H1 (cell line): ENCODE measurements around the gene SLIT3. TPM values are rescaled to one million over a fixed set of nuclear protein-coding genes. Genes with fewer than 3 reads are reported as not detected.

Experiments used
- BACH1 ChIP-seq: IDR thresholded peaks from 2 replicates; pipeline ENCODE4 v1.6.1; 2012; ENCODE audit warnings: low read length, improper control_type of control experiment
- CHD1 ChIP-seq: IDR thresholded peaks from 2 replicates; pipeline ENCODE4 v1.6.1; 2012; ENCODE audit warnings: low read depth, low read length, improper control_type of control experiment
- POLR2AphosphoS5 ChIP-seq: IDR thresholded peaks from 2 replicates; pipeline ENCODE4 v1.6.1; 2011; ENCODE audit warnings: low read depth, low read length
- POU5F1 ChIP-seq: IDR thresholded peaks from 2 replicates; pipeline ENCODE4 v1.6.1; 2011; ENCODE audit warnings: low read depth, mild to moderate bottlenecking, low read length, moderate library complexity
- RXRA ChIP-seq: IDR thresholded peaks from 2 replicates; pipeline ENCODE4 v1.6.1; 2011; ENCODE audit warnings: low read depth, mild to moderate bottlenecking, low read length, moderate library complexity; ENCODE audit not compliant: insufficient read depth
- SP4 ChIP-seq: IDR thresholded peaks from 2 replicates; pipeline ENCODE4 v1.6.1; 2012; ENCODE audit warnings: low read length, inconsistent platforms
- polyA plus RNA-seq, 7 experiments: library from polyadenylated mRNA; depleted of rRNA in 3 of 7; stranded (reverse) in 5 of 7; unstranded in 2 of 7; fragments of >200 nt in 5 of 7; fragments of 200-250 nt in 2 of 7; gene quantifications; 1 replicate in 5 of 7; 2 replicates in 1 of 7; 4 replicates in 1 of 7; pipeline versions ENCODE4 v1.2.1 to v1.2.3, GENCODE V29; 2011 to 2013; ENCODE audit warnings: missing spikeins in 2 of 7, mixed read lengths in 2 of 7
- total RNA-seq: library from RNA; stranded (reverse); fragmentation: NEBNext Ultra II Directional; extraction: Animal tissue kit (Norgen Biotek cat#: 25700); gene quantifications from 2 replicates; pipeline ENCODE4 v1.2.1, GENCODE V29; 2021
- TF ChIP-seq, protein P1 (sequence below): IDR thresholded peaks from 2 replicates; pipeline ENCODE4 v1.6.1; 2012; ENCODE audit warnings: inconsistent platforms

Gene SLIT3
- total and polyA plus RNA-seq, 2 of the 8 experiments (the other 6 are each of a cell fraction or from before 2014, with no cell fraction given): 1.1 to 1.2 TPM

- TF ChIP-seq BACH1: no peak
- no peak for TF ChIP-seq SP4
- TF ChIP-seq POLR2AphosphoS5: no peak
- no peak for TF ChIP-seq POU5F1
- TF ChIP-seq RXRA: no peak
- TF ChIP-seq, protein P1, sequence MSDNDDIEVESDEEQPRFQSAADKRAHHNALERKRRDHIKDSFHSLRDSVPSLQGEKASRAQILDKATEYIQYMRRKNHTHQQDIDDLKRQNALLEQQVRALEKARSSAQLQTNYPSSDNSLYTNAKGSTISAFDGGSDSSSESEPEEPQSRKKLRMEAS: no peak
- TF ChIP-seq CHD1: no peak
Observed at GRCh38 chr5:168801567-168801966, 499.4 kb downstream of the SLIT3 start (continued).
